Measurements from ENCODE around the gene NDUFA12. TPM values are rescaled to one million over a fixed set of nuclear protein-coding genes. Genes with fewer than 3 reads are reported as not detected.
"Not testable (repeated sequence)": the region's sequence is repeated elsewhere in the genome, so short reads cannot be mapped to it uniquely, and the experiment has no call there.

NDUFA12 gene
- 100 to 1,000 TPM; 107 to 127 (median 120) TPM for polyA plus RNA-seq (ENCODE audit: insufficient read length in 4 of 4)

DNA sequence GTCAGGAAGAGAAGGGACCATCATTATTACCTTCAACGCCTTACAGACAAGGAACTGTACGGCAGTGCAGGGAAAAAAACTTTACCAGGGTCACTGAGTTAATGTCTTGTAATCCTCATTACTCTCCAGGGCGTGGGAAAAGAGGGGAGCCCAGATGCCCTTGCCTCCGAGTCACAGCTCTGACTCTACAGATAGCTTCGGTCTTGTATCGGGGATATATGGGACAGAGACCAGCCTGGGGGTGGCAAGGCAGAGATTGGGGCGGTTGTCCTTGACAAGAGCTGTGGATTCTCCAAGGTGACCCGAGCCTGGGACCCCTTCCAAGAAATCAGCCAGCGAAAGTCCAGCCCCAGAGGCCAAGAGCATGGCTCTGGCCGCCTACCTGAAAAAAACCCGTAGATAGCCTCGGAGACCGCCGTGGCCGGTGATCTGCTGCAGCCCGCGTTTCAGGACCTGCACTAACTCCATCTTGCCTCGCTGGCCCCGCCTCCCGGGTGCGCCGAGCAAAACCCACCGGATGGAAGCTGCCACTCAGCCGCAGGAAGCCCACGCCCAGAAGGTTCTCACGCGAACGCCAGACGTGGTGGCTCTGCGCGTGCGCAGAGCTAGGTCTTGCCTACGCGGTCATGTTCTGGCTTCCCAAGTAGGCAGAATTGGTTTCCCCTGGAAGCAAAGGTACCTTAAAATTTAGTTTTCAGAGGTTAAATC is at the start of gene NDUFA12:
TSS of gene NDUFA12 (minus strand) at position 485 of the 708 bp plus-strand sequence. CDS start at position 468, 17 bp downstream.
- DNase-seq (ENCODE audit: low read depth in 4 of 4, low spot score in 3 of 4) = peak; percentile 86 to 93 (median 91)

DNA sequence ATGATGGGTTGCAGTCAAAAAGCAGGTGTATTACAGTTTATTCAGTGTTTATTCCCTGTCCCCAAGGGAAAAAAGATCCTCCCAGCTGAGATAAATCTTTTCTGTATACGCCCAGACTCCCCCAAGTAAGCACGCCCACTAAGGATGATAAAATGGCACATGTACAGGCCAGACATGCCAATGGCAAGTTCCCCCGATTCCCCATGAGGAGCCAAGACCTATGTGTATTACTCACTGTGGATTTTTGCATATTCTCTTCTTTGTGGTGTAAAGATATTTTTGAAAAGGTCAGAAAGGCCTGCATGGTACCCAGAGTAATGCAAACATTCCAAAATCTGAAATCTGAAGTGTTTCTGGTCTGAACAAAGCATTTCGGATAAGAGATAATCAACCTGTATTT is 47.7 kb upstream of the NDUFA12 start:
- no peak for DNase-seq (ENCODE audit: low read depth in 4 of 4, low spot score in 3 of 4)

DNA sequence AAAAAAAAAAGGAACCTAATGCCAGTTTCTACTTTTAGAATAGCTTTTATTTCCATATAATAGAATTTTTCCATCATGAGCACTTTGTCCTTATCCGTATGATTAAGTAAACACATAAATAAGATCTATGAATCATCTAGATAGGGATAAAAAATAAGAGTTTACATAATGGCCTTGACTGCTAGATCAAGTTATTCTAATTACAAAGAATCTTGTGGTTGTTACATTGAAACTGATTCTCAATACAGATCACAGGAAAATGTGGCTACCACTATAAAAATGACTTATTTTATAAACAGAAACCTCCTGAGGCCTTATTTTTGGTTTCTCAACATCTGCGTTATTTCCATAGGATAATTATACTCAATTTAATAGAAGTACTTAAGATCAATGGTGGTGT is 34.4 kb upstream of the NDUFA12 start:
- no peak for DNase-seq (ENCODE audit: low read depth in 4 of 4, low spot score in 3 of 4)

DNA sequence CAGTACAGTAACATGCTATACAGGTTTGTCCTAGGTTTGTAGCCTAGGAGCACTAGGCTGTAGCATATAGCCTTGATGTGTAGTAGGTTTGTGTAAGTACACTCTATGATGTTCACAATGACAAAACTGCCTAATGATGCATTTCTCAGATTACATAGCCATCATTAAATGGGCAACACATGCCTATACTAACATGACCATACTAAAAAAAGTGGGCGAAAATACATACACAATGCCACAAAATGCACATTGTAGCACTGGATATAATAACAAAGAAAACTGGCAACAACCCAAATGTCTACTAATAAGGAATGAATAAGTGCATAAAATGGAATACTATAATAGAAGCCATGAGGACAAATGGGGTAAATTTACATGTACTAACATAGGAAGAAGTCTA is 31.3 kb upstream of the NDUFA12 start:
- no peak for DNase-seq (ENCODE audit: low read depth in 4 of 4, low spot score in 3 of 4)

DNA sequence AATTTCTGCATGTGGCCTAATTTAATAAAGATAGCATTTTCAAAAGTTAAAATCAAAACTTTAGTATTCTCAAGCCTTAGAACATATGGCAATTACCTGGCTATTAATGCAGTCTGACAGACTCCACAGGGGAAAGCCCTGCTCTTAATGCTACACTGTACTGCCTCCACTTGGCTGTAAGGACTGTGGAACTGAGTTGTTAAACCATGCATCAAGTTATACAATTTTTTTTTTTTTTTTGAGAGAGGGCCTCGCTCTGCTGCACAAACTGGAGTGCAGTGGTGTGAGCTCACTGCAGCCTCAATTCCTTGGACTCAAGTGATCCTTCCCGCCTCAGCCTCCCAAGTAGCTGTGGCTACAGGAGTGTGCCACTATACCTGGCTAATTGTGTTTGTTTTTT is 19.0 kb upstream of the NDUFA12 start:
- no peak for DNase-seq (ENCODE audit: low read depth in 4 of 4, low spot score in 3 of 4)

DNA sequence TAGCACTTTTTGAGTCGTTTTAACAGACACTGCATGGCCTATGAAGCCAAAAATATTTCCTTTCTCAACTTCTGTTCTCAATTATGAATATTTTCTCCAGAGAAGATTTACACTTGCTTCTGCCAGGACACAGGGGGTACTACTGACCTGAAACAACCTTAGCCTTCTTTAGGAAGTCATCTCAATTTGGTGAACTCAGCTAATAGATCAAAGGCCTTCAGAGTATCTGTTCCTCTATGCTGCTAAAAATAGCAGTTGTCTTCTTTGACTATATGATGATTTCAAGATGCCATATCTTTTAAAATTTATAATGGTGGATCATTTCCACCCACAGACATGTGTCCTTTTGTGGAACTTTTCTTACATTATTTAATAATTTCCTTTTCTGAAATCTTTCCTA is 14.0 kb upstream of the NDUFA12 start:
- DNase-seq (ENCODE audit: low read depth in 4 of 4, low spot score in 3 of 4) = no peak

DNA sequence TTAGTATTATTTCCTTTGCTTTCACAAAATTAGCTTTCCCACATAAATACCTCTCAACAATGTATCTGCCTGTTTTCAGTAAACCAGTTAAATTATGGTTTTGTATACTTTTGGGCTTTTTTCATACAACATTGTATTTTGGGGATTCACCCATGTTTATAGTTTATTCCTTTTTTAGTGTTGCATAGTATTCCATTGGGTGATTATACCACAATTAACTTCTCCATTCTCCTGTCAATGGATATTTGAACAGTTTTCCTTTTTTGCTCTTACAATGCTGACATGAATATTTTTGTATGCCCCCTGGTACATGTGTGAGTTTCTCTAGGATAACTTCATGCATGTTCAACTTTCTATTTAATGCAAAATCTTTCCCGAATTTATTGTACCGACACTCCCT is 12.6 kb upstream of the NDUFA12 start:
- DNase-seq (ENCODE audit: low read depth in 4 of 4, low spot score in 3 of 4) = no peak

DNA sequence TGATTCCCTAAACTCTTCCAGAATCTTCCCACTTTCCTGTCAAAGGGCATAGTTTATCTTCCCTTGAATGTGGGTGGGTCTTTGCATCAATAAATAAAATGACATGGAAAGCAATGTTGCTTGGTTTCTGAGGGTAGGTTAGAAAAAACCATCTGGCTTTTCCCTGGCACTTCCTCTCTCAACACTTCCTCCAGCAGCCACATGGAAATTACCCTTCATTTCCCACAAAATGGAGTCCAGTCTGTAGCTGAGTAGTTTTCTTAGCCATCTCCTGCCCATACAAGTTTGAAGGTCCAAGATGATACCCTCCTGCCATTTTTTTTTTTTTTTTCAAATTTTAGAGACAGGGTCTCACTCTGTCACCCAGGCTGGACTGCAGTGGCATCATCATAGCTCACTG is 11.1 kb upstream of the NDUFA12 start:
- DNase-seq (ENCODE audit: low read depth in 4 of 4, low spot score in 3 of 4) = no peak

DNA sequence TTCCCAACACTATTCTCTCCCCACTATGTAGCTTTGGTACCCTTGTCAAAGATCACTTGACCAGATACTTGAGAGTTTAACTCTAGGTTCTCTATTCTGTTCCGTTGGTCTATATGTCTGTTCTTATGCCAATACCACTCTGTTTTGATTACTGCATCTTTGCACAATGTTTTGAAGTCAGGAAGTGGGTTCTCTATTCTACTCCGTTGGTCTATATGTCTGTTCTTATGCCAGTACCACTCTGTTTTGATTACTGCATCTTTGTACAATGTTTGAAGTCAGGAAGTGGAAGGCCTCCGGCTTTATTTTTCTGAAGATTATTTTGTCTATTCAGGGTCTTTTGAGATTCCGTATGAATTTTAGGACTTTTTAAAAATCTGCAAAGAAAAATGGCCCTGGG is 2.7 kb upstream of the NDUFA12 start:
- no peak for DNase-seq (ENCODE audit: low read depth in 4 of 4, low spot score in 3 of 4)

DNA sequence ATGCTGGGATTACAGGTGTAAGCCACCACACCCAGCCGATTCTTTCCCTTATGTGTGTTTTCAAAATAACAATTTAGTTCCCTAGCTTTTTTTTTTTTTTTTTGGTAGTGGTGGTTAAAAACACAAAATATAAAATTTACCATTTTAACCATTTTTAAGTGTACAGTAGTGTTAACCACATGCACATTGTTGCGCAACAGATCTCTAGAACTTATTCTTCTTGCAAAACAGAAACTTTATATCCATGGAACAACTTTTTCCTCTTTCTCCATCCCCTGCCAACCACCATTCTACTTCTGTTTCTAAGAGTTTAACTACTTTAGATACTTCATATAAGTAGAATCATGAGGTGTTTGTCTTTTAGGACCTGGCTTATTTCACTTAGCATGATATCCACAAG is 1.1 kb upstream of the NDUFA12 start:
- DNase-seq (ENCODE audit: low read depth in 4 of 4, low spot score in 3 of 4) = no peak

DNA sequence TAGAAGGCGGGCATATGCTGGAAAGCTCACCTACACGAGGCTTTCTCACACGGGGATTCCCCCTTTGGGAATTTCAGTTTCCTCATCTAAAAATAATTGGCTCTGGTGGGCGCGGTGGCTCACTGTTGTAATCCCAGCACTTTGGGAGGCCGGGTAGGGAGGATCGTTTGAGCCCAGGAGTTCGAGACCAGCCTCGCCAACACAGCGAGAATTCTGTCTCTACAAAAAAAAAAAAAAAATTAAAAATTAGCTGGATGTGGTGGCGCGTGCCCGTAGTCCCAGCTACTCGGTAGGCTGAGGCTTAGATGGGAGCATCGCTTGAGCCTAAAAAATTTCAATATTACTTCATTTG is 400 bp upstream of the NDUFA12 start:
- no peak for DNase-seq (ENCODE audit: low read depth in 4 of 4, low spot score in 3 of 4)

DNA sequence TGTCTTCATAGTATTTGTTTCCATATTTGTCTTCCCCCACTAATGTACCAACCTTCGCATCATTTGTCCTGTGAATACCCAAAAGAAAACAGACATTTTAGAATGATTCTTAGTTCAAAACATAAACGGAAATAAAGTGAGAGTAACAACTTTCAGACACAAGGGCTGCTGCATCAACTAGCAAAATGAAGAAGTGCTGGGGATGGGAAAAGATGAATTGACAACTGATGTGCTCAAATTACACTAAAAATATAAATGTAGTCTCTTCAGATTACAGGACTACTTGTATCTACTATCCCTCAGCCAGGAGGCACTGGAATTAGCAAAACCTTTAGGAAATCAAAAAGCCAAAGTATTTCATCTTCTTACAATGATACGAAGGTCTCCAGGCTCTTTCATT is 743 bp downstream of the NDUFA12 start:
- no peak for DNase-seq (ENCODE audit: low read depth in 4 of 4, low spot score in 3 of 4)

DNA sequence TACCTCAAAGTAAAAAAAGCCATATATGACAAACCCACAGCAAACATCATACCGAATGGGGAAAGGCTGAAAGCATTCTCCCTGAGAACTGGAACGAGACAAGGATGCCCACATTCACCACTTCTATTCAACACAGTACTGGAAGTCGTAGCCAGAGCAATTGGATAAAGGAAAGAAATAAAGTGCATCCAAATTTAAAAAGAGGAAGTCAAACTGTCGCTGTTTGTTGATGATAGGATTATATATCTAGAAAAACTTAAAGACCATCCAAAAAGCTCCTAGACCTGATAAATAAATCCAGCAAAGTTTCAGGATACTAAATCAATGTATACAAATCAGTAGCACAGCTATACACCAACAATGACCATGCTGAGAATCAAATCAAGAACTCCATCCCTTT is 5.2 kb downstream of the NDUFA12 start:
- no peak for DNase-seq (ENCODE audit: low read depth in 4 of 4, low spot score in 3 of 4)

DNA sequence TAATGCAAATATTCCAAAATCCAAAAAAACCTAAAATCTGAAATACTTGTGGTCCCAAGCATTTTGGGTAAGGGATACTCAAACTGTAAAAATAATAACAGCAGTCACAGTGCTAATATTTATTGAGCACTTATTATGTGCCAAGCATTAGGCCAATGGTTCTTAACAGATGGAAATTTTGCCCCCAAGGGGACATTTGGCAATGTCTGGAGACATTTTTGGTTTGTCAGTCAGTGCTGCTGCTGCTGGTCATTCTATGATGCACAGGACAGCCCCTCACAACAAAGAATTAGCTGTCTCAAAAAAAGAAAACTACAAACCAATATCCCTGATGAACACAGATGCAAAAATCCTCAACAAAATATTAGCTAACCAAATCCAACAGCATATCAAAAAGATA is 5.8 kb downstream of the NDUFA12 start:
- DNase-seq (ENCODE audit: low read depth in 4 of 4, low spot score in 3 of 4) = no peak

DNA sequence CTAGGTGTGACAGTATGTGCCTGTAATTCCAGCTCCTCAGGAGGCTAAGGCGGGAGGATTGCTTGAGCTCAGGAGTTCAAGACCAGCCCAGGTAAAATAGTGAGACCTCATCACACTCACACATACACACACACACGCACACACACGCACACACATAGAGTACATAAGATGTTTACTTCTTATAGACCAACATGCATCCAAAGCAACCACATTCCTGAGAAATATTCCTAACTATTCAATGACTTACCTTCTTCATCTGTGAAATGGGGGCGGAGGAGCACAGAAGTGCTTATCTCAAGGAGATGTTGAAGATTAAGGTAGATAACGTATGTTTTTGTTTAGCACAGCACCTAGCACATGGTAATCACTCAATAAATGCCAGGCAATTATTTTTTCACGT is 6.4 kb downstream of the NDUFA12 start:
- no peak for DNase-seq (ENCODE audit: low read depth in 4 of 4, low spot score in 3 of 4)

DNA sequence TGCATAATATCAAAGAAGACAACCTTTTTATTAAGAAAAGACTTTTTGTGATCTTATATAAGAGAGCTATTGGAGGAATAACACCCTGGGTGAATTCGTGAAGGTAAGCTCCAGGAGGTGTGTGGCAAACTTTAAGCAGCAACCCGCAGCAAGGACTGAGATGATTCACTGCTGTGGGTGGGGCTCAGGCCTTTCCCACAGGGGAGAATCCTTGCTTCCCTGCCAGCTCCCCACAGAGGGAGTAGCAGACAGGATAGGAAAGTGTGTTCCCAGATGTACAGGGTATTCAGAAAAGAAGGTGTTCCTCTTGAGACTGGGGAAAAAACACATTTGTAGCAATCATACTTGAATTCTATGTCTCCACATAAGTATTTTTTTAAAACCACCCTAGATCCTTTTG is 9.2 kb downstream of the NDUFA12 start:
- no peak for DNase-seq (ENCODE audit: low read depth in 4 of 4, low spot score in 3 of 4)

DNA sequence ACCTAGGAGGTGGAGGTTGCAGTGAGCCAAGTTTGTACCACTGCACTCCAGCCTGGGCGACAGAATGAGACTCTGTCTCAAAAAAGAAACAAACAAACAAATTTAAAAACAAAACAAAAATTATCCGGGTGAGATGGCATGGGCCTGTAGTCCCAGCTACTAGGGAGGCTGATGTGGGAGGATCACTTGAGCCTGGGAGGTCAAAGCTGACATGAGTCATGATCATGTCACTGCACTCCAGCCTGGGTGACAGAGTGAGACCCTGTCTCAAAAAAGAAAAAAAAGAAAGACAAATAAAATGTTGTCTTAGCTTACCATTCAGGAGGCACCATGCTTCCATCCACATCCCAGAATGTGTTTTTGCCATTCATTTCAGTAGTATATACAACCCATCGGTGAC is 9.6 kb downstream of the NDUFA12 start:
- DNase-seq (ENCODE audit: low read depth in 4 of 4, low spot score in 3 of 4) = not testable (repeated sequence)

DNA sequence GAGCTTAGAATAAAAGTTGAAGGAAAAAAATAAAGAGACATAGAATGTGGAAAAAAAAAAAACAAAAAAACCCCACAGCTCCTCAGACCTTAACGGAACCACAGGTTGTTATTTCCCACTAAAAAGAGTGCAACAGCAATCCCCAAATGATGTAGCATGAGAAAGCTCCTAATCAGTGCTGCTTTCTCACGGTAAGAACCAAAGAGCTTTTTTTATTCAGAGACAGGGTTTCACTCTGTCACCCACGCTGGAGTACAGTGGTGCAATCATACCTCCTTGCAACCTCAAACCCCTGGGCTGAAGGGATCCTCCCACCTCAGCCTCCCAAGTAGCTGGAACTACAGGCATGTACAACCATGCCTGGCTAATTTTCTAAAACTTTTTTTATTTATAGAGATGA is 13.3 kb downstream of the NDUFA12 start:
- no peak for DNase-seq (ENCODE audit: low read depth in 4 of 4, low spot score in 3 of 4)

DNA sequence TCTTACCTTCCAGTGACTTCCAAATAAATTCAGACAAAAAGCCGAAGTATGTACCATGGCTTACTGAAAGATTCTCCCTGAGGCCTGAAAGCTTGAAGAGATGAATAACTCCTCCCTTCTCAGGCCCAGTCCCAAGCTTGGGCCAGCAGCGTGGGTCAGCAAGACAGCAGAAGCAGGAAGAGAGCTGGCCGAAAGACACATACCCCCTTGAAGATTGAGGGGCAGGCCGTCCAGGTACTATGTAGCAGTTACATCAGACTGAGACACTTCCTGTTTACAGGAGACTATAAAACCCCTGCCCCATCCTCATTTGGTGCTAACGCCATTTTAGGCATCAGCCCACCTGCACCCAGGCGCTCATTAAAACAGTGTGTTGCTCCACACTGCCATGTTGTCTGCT is 15.0 kb downstream of the NDUFA12 start:
- no peak for DNase-seq (ENCODE audit: low read depth in 4 of 4, low spot score in 3 of 4)

DNA sequence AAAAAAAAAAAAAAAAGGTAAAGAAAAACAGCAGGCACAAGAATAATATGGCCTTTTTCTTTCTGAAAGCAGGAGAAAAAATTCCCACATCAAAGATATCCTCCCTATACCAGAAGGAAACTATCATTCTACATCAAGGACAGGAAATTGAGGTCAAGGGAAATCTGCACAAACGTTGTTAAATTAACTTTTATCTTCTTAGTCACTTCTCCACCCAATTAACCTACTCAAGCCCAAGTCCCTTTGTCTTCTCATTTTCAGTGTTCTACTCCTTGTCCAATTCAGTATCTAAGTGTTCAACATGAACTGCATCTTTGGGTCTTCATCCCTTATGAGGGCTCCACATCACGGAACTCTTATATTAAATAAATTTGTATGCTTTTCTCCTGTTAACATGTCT is 15.7 kb downstream of the NDUFA12 start:
- no peak for DNase-seq (ENCODE audit: low read depth in 4 of 4, low spot score in 3 of 4)

DNA sequence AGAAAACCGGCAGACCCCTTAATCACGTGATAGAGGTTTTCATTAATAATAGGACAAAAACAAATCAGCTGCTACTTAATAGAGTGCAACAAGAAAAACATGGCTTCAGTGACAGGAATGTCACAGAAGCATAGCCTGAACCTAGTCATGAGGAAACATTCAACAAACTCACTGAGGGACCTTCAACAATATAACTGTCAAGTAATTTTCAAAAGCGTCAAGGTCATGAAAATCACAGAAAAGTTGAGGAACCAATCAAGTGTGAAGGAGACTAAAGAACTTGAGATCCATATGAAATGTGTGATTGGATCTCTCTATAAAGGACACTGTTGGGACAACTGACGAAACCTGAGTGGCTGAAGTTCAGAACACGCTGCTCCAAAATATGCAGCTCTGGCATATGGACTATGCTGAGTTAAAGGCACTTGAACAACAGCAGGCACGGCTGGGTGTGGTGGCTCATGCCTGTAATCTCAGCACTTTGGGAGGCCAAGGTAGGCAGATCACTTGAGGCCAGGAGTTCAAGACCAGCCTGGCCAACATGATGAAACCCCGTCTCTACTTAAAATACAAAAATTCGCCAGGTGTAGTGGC is 16.3 kb downstream of the NDUFA12 start:
- DNase-seq (ENCODE audit: low read depth in 4 of 4, low spot score in 3 of 4) = peak in 1 of 4 donors; percentile 7

DNA sequence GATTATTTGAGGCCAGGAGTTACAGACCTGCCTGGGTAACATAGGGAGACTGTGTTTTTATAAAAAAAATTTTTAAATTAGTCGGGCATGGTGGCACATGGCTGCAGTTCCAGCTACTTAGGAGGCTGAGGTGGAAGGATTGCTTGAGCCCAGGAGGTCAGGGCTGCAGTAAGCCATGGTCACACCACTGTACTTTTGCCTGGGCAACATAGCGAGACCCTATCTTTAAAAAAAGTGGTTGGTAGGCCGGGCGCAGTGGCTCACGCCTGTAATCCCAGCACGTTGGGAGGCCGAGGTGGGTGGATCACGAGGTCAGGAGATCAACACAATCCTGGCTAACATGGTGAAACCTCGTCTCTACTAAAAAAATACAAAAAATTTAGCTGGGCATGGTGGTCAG is 18.4 kb downstream of the NDUFA12 start:
- DNase-seq (ENCODE audit: low read depth in 4 of 4, low spot score in 3 of 4) = not testable (repeated sequence)

DNA sequence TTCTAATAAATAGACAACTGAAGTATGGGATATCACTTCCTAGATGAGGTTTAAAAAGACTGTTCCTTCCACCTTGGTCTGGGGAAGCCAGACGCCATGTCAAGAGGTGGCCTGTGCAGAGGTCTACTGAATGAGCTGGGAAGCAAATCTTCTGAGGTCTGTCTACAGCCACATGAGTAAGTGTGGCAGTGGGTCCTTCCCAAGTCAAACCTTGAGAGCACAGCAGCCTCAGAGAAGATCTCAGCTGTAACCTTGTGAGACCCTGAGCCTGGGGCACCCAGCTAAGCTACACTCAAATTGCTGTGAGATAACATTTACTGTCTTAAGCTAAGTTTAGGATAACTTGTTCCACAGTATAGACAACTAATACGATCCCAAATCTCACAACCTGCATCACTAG is 20.2 kb downstream of the NDUFA12 start:
- DNase-seq (ENCODE audit: low read depth in 4 of 4, low spot score in 3 of 4) = no peak
